Ovary (tissue), 9 donors: ENCODE results near the gene AZI2. TPM values are rescaled to one million over a fixed set of nuclear protein-coding genes. Genes with fewer than 3 reads are reported as not detected.

Experiments used
- DNase-seq, 5 donors: peaks; one replicate each; pipeline ENCODE4 v3.0.0-alpha.2; 2019 to 2020
- H3K27ac ChIP-seq, 2 donors: fragments of 200-600 bp; one replicate each; pipeline versions ENCODE4 v1.5.1 to v1.8.0; 2019 to 2022
- H3K27me3 ChIP-seq: fragments of 200-600 bp; one replicate; pipeline ENCODE4 v1.8.0; 2022
- H3K36me3 ChIP-seq: fragments of 200-600 bp; sonication (generic); one replicate; pipeline ENCODE4 v1.5.1; 2019
- H3K4me1 ChIP-seq: one replicate; pipeline ENCODE4 v1.8.1; 2013; ENCODE audit warnings: mild to moderate bottlenecking, moderate library complexity; ENCODE audit not compliant: insufficient read depth
- H3K4me3 ChIP-seq: fragments of 200-600 bp; sonication (generic); one replicate; pipeline ENCODE4 v1.5.1; 2017
- H3K9me3 ChIP-seq, 2 donors: fragments of 200-600 bp in 1 of 2; sonication (generic) in 1 of 2; one replicate each; pipeline versions ENCODE4 v1.5.1 to v1.8.1; 2013 to 2019; ENCODE audit warnings: mild to moderate bottlenecking in 1 of 2, moderate library complexity in 1 of 2
- EP300 ChIP-seq: sonication (generic); formaldehyde crosslinking; IDR thresholded peaks from one replicate; pipeline ENCODE4 v1.6.1; 2017; ENCODE audit warnings: antibody characterized with exemption
- POLR2A ChIP-seq: fragments of 450-650 bp; IDR thresholded peaks from one replicate; pipeline ENCODE4 v1.6.1; 2017; ENCODE audit warnings: antibody characterized with exemption, mild to moderate bottlenecking, moderate library complexity
- WGBS, 3 donors: extraction: QIAGEN DNeasy Blood & Tissue Kit in 1 of 3; methylation state at CpG; one replicate each; pipeline versions ENCODE4 v1.1.5 to v1.1.7; 2013 to 2017; 5-methylcytosine and 5-hydroxymethylcytosine counted together
- intact Hi-C, 4 donors: fragments of 100-400 bp; cut with DNase I; formaldehyde crosslinking; loops; one replicate each; pipeline versions ENCODE4 v1.11.0 to v1.15.1; 2022 to 2023
- polyA plus RNA-seq, 2 donors: library from polyadenylated mRNA; stranded (reverse); fragments of 200-250 nt in 1 of 2; fragments of 350-450 nt in 1 of 2; fragmentation: Illumina TruSeq in 1 of 2; extraction: RNeasy Lipid Tissue Mini Kit (QIAGEN cat#74804) in 1 of 2; gene quantifications; one replicate each; pipeline ENCODE4 v1.2.3, GENCODE V29; 2013 to 2014
- total RNA-seq, 7 donors: library from RNA; depleted of rRNA in 2 of 7; stranded (reverse); fragments of >200 nt in 2 of 7; fragmentation: NEBNext Ultra II Directional in 3 of 7; extraction: Animal tissue kit (Norgen Biotek cat#: 25700) in 3 of 7; gene quantifications; one replicate each; pipeline versions ENCODE4 v1.1.0 to v1.2.4, GENCODE V29; 2016 to 2023
- TF ChIP-seq, protein P1 (sequence below), 3 donors: fragments of 450-650 bp in 2 of 3; fragments of 200-600 bp in 1 of 3; IDR thresholded peaks; one replicate each; pipeline versions ENCODE4 v1.5.1 to v1.8.0; 2016 to 2022; ENCODE audit warnings: antibody characterized with exemption in 3 of 3, mild to moderate bottlenecking in 1 of 3
- donor health status: DM: no; HTN: no; CAD: no; lungs with moderate emphysema.
- donor health status: DM: no; HTN: no; CAD: no.
- donor health status: Bipolar disorder and iron deficiency.
- donor health status: DM: yes; HTN: yes; CAD: no.
- donor health status: DM: no; HTN: no; CAD: no.
- donor health status: DM: yes; HTN: yes; CAD: no.

The AZI2 gene
- total and polyA plus RNA-seq, 9 donors: 26.3 to 72.4 (median 49.5) TPM

DNA sequence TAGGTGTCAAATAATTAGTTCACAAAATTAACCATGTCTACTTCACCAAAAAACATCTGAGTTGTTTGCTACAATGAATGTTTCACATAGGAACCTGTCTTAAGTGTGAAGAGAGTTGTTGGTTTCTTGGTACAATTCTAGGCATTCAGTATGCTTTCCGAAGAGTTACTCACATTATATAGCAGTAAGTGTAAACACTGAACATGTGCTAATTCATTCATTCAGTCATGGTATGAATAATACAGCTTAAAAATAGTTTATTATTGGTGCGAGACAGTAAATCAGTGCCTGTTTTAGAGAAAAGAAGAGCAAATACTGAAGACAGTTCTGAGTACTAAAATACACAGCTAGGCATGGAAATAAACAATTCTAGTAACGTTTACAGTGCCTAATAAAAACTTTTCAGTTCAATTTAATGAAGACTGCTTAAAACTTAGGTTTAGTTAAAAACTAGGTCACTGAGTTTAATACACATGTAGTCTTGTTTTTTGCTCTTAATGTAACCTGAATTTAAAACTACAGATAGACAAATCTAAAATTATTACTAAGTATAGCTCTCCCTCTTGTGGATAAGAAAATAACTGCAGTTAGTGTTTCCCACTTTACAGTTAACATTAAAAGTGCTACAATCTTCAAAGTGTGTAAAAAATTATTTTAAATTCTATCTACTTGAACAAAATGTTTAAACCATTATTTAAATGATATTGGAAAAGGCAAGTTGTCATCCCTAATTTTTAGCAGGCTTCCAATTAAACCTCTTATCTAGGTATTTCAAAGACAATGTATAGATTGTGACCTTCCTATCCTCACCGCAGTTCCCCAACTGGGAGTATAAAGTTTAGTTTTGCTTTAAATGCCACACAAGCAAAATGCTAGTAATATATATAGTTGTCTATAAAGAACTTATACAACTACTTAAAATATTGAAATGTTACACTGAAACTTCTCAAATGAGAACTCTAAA lies 20.2 kb downstream of the AZI2 start:
- Histone ChIP-seq H3K4me3 (no peak overlapping the region), H3K27ac (no peak overlapping the region), H3K4me1 (no peaks in the 10 kb centered on the region), H3K36me3 (no peaks in the 10 kb centered on the region), H3K27me3 (no peaks in the 10 kb centered on the region), H3K9me3 (no peaks in the 10 kb centered on the region)
- DNase-seq: no peak
- TF ChIP-seq EP300: no peak
- TF ChIP-seq, protein P1, sequence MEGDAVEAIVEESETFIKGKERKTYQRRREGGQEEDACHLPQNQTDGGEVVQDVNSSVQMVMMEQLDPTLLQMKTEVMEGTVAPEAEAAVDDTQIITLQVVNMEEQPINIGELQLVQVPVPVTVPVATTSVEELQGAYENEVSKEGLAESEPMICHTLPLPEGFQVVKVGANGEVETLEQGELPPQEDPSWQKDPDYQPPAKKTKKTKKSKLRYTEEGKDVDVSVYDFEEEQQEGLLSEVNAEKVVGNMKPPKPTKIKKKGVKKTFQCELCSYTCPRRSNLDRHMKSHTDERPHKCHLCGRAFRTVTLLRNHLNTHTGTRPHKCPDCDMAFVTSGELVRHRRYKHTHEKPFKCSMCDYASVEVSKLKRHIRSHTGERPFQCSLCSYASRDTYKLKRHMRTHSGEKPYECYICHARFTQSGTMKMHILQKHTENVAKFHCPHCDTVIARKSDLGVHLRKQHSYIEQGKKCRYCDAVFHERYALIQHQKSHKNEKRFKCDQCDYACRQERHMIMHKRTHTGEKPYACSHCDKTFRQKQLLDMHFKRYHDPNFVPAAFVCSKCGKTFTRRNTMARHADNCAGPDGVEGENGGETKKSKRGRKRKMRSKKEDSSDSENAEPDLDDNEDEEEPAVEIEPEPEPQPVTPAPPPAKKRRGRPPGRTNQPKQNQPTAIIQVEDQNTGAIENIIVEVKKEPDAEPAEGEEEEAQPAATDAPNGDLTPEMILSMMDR (IDR thresholded peaks at IDR 0.05): peak; percentile 27 to 46 (median 30)
- intact Hi-C loops: loop anchor here in 2 of 4 donors (5.0 to 10.0 kb wide), 2 partner anchors 614 to 616 kb away; no protein-coding TSS in a partner anchor
- 74 to 81% (median 76%) methylated on average over 4 of the region's 4 CpGs for WGBS, 3 donors

DNA sequence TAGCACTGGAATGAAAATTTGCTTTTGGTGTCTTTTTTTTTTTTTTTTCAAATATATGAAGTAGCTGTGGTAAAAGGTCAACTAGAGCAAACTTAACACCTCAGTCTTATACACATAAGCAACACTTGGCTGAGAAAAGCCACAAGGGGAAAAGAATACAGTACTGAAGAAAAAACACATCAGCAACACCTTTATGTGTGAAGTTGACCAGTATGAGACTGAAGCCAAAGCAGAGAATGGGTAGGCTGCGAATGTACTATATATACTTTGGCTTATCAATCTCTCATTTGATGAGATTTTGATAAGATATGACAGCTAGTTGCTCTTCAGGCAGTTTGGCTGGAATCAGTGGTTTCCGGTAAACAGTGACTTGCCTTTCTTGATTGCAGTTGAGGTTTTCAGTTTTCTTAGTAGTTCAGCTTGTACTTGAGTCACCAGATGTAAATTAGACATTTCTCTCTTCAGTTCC lies 22.1 kb downstream of the AZI2 start:
- no peak for DNase-seq
- TF ChIP-seq EP300 (no peak), POLR2A (no peak)
- TF ChIP-seq, protein P1 (IDR thresholded peaks at IDR 0.05): no peak
- Histone ChIP-seq H3K4me3 (no peak overlapping the region), H3K27ac (no peak overlapping the region), H3K27me3 (no peaks in the 10 kb centered on the region), H3K4me1 (no peaks in the 10 kb centered on the region), H3K9me3 (no peaks in the 10 kb centered on the region), H3K36me3 (no peaks in the 10 kb centered on the region)
- WGBS, 3 donors: 89 to 95% (median 90%) methylated on average over 2 of the region's 2 CpGs
- intact Hi-C loops: loop anchor here in 2 of 4 donors (5.0 to 10.0 kb wide), 2 partner anchors 612 to 614 kb away; no protein-coding TSS in a partner anchor

- Histone ChIP-seq H3K27me3 (no peaks in the 10 kb centered on the region), H3K36me3 (no peaks in the 10 kb centered on the region), H3K27ac (no peak overlapping the region), H3K9me3 (no peaks in the 10 kb centered on the region), H3K4me3 (no peak overlapping the region), H3K4me1 (no peaks in the 10 kb centered on the region)
- TF ChIP-seq EP300 (no peak), POLR2A (no peak)
- TF ChIP-seq, protein P1 (IDR thresholded peaks at IDR 0.05): no peak
- intact Hi-C loops: loop anchor here in 1 of 4 donors (10.0 kb wide), 1 partner anchor 608 kb away; no protein-coding TSS in a partner anchor
- no peak for DNase-seq
- 79 to 86% (median 81%) methylated on average over 1 of the region's 1 CpG for whole genome bisulfite sequencing, 3 donors
Measured at GRCh38 chr3:28322464-28322863, 26.2 kb downstream of the AZI2 start.

GRCh38 chr3:28320981-28321380 lies 27.6 kb downstream of the AZI2 start:
- Histone ChIP-seq H3K9me3 (no peaks in the 10 kb centered on the region), H3K27me3 (no peaks in the 10 kb centered on the region), H3K4me1 (no peaks in the 10 kb centered on the region), H3K27ac (no peak overlapping the region), H3K4me3 (no peak overlapping the region), H3K36me3 (no peaks in the 10 kb centered on the region)
- TF ChIP-seq, protein P1 (IDR thresholded peaks at IDR 0.05): no peak
- TF ChIP-seq POLR2A: no peak
- no peak for TF ChIP-seq EP300
- no peak for DNase-seq
- intact Hi-C loops: loop anchor here in 1 of 4 donors (10.0 kb wide), 1 partner anchor 606 kb away; no protein-coding TSS in a partner anchor
